ENCODE data around the gene AP1G2.
"Not testable (repeated sequence)": the region's sequence is repeated elsewhere in the genome, so short reads cannot be mapped to it uniquely, and the experiment has no call there.

Gene AP1G2

DNA sequence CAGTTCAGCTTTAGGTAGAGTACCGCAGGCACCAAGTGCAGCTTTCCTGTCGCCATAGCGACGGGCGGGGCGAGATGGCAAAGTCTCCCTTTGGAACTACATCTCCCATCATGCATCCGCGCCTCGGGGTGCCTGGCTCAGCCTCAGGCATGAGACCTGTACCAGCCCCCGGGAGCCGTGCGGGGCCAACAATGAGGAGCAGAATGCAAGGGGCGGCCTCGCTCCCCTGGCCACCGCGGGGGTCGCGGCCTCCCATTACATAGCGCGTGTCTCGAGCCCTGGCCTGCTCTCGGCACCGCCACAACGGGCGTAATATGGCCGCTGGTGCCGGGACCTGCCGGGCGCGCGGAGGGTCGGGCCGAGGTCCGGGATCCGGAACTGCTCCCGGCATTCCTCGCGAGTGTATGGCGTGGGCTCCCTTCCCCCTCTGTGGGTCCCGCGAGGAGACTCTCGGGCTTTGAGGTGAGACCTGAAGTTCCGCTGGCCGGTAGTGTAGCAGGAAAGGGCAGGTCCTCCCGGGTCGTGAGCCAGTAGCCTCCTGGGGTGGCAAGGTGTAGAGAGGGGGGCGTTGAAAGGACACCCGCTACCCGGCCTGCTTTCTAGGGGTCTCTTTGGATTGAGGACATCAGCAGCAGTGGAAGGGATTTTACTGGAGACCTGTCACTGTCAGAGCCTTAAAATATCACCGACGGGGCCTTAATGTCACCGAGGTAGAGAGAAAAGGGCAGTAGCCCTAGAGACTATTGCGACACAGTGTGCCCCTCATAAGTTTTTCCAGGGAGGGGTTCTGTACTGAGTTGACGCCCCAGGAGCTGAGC, 11.5 kb downstream of the AP1G2 start, which contains the start of gene THTPA:
Gene THTPA (plus strand): TSS at position 390 of the 818 bp plus-strand sequence. CDS start 487 bp downstream, outside the sequence.
- peak; percentile 94 for DNase-seq

DNA sequence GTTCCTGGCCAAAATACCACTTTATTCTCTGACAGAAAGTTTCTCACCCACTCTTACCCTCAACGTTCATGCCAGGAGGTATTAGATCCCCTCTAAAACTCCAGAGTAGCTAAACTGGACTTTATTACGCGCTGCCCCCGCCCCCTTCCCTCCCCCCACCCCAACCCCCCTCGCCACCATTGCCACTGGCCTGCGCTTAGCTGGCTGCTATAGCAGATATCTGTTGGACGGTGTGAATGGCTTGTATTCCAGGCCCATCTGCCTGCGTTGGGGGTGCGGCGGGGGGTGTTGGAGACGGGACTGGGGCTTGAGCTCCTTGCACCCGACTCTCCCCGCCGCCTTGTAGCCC, 12.1 kb downstream of the AP1G2 start:
- DNase-seq, result no peak

DNA sequence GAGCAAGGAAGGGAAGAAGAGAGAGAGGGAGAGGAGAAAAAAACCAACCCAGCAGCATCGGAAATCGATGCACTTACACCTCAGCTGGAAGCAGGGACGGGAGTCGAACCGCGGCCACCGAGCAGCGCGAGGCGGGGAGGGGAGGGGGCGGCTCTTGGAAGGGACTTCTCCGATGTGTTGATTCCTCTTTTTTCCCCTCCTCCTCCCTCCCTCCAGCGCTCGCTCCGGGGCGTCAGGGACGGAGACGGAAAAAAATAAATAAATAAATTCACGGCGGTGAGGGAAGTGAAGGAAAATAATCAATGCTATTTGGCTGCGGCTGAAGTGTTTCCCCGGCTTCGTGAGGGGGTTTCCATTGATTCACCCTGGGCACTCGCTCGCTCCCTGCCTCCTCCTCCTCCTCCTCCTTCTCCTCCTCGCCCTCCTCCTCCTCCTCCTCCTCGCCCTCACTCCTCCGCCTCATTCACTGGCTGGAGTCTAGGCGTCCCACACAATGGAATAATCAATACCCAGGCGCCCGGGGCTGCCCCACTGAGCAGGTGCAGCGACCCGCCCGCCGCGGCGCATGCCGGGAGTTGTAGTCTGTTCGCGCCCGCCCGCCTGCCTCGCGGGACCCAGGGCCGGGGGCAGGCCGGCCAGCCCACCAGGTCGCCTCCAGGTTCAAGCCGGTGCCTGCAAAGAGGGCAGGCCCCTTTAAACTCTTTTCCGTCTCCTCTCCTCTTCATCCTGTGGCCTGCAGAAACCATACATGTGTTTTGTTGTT, 16.1 kb downstream of the AP1G2 start, which contains the start of gene ZFHX2:
Gene ZFHX2 (minus strand): TSS at position 500 of the 763 bp plus-strand sequence. CDS start 16,440 bp downstream, outside the sequence.
- DNase-seq, result peak; percentile 80

DNA sequence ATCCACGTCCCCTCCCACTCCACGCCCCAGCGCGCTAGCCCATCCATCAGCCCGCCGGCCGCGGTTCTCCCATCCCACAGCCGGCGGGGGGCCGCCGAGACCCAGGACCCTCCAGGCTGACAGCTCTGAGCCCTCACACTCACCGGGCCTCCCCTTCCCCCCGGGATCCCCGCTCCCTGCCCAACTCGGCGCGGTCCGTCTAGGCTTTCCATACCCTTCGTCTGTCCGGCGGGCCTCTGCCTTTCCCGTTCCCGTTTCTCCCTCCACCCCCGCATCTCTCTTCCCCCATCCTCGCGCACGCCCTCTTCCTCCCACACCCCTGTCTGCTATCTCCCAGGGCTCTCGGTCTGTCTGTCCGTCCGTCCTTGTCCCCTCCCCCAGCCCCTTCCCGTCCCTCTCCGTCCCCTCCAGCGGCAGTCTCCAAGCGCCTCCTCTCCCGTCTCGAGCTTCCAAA, 16.8 kb downstream of the AP1G2 start:
- no peak for DNase-seq

DNA sequence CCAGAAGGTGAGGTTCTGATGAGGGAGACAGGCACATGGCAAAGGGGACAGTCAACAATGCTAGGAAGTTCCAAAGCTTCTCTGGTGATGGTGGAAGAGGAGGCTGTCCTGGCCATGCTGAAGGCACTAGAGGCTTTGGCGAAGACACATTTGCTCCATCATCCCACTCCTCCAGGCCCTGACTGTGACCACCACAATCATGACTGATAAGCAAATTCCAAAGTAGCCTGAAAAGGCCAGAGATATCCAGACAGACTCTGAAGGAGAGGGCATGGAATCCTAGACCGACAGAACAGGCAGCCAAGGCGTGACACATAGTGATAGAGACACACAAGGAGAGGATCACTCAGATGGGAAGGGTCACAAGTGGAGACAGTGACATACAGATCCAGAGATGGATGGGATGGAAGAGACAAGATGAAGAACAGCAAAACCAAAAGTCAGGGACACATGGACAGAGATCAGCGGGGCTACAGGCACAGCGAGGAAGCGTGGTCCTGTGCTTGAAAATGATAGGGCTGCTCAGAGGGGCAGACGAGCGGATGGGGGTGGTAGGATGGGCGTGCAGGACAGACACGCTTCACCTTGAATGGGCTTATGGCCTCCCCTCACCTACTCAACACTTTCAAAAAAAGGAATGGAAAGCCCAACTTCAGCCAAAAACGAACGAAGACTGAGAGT, 17.3 kb downstream of the AP1G2 start:
- DNase-seq, result no peak

DNA sequence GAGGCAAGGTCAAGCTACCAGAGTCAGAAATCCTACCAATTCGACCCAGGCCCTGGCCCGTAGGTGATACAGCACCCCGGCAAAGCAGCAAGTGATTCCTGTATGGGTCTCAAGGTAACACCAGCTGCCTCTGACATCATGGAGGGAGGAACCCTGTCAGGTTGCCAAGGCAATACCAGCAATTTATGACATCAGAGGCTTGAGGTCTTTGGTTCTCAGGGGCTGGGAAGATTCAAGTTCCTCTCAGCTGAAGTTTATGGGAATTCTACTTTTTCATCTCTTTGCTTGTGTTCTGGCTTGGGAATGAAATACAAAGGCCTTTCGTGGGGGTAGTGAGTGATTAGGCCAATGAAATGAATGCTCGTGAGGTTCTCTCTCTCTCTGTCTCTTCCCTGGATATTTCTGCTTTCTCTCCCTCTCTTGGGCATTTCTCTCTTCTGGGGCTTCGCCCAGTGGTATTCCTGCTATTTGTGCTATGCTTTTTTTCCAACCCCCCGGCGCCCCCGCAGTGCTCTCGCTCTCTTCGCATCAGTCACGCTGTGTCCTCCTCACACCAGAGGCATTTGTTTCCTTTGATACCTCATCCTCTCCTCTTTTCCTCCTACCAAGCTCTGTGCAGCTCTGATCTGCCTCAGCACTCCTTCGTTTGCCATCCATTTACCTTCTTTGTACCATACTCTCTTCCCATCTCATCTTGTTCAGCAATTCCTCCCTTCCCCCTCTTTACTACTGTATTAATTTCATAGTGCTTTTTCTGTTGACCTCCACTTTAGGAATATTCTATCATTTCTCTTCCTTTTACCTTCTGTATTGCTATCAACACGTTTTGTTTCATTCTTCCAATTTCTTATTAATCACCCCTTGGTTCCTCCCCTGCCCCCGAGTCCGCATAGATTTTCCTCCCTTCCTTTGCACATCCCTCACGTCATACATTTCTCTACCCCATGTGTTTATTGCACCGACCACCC, 19.0 kb downstream of the AP1G2 start:
- no peak for DNase-seq

DNA sequence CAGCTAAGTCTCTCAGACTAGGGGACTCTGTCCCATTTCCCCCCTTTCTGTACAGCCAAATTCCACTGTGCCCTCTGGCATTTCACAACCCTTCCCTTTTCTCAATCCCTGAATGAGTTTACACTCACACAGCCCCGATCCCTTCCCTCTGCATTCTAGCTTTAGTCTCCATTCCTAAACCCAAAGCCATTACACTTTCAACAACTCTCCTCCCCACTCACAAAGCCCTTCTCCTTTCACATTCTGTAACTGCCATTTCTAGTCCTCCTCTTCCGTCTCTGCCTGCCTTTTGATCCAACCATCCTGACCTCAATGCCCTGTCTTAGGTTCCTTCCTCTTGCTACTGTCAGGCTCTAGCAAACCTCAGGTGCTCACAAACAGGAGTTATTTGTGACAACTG, 19.7 kb downstream of the AP1G2 start:
- DNase-seq, result no peak

DNA sequence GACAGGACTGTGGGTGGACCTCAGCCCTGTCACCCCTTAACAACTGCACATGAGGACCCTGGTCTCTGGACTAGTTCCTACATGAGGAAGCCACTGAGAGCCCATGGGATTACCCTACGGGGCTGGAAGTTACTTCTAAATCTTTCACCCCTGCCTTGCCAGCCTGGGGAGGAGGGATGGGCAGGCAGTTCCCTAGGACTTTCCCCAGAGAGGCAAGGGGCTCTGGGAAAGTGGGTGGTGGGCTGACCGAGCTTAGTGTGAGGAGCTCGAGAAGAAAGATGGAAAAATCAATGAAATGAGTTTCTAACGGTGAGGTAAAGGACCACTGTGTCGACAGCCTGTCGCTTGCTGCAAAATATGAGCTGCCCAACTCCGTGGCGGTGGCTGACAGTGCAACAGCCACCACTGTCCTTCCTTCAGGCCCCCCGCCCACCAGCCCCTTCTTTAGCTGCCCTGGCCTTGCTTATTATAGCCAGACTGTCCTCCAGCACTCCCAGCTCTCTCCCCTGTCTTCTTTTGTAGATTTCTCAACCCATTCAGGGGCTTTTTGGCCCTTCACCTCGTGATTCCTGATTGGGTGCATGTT, 21.0 kb downstream of the AP1G2 start:
- no peak for DNase-seq

DNA sequence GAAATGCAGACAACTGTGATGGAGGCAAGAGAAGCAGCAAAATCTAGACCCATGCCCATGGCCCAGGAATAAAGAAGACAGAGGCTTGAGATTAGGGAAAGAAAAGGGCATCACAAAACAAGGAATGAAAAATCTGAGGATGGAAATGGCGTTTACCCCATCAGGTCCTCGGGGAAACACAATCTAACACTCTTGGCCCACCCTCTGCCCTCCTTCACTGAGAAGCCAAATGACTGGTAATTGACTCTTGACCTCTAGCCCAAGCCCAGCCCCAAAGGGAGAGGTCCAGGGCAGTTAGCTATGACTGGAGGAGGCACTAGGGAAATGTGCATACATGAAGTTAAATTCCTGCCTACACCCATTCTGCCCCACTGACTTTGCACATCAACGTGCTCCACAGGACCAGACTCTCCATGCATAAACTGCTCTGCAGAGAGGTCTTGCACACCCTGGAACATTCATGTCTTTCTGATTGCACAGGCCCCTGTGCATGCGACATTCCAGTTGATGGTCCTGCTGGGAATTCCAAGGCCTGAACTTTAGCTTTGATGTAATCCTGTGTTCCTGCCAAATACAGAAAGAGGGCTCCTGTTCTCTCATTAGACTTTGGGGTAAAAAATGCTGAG, 21.7 kb downstream of the AP1G2 start:
- no peak for DNase-seq

DNA sequence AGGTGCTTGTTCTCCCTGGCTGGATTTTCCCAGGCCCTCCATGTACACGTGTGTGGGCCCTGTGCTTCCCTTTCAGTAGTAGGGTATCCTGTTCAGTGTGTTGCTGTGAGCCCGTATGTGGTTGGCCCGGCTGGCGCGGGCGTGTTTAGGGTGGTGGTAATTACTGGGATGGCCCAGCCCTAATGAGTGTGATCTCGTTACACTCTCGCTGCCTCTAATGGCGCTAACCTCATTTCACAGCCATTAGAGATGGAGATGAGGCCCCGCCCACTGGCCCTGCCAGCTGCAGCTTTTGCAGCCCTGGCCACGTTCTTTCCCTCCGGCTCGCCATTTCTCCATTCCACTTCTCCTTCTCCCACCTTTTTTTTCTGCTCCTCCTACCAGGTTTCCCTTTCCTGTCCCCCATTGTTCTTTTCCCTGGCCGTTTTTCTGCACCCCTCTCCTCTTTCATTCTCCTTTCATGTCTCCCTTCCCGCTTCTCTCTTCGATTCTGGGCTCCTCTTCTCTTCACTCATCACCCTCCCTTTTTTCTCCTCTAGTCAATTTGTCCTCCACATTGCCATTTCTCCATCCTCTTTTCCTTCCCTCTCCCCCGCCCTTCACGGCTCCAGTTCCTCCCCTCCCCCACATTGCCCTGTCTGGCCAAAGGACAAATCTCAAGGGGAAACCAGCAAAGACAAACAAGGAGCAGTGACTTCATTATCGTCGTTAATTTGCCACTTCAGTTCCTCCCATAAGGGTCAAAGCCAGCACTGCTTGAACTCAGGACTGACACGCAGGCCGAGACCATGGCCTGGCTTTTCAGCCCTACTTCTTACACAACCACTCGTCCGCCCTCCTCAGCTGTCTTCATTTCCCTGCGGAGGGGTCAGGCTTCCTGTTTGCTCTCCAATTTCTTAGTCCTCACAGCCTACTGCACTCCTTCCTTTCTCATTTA, 22.8 kb downstream of the AP1G2 start:
- no peak for DNase-seq

DNA sequence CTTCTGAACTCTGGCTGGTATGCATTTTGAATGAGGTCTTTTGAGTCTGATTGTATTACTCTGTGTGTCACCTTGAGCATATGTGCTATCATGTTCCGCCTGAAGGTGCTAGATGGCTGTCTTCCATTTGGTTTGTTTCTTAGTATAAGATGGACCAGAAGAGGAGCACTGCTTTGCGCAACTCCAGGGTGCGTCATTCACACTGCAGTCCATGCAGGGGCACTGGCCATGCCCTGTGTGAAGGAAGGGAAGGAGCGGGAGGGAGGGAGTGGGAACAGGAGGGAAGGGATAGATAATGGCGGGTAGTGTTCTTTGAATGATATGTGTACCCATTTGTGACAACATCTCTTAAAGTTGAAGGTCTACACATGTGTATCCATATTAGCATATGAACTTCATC, 24.2 kb downstream of the AP1G2 start:
- DNase-seq, result no peak

DNA sequence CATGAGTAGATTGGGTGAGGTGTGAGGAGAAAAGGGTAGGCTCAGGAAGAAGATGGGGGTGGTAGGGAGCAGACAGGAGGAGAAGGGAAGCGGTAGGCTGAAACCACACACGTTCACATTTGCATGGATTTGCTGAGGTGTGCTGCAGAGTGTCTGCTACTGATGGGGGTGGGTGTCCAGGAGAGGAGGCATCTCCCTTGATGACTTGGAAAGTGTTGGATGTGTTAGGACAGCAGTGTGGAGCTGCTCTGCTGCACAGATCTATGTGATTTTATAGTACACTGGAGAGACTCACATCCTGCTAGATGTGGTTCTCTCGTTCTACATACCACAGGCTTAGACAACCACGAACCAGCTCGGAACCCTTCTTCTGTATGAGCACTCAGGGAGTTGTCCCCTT, 25.3 kb downstream of the AP1G2 start:
- DNase-seq, result no peak

DNA sequence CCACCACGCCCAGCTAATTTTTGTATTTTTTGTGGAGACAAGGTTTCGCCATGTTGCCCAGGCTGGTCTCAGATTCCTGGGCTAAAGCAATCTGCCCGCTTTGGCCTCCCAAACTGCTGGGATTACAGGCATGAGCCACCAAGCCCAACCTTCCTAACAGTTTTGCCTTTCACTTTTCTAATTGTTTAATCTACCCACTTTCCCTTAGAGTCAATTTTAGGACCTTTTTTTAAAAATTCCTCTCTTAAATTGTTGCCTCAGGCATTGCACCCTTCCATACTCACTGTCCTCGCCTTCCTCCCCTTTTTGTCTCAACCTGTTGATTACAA, 27.5 kb downstream of the AP1G2 start:
- no peak for DNase-seq

DNA sequence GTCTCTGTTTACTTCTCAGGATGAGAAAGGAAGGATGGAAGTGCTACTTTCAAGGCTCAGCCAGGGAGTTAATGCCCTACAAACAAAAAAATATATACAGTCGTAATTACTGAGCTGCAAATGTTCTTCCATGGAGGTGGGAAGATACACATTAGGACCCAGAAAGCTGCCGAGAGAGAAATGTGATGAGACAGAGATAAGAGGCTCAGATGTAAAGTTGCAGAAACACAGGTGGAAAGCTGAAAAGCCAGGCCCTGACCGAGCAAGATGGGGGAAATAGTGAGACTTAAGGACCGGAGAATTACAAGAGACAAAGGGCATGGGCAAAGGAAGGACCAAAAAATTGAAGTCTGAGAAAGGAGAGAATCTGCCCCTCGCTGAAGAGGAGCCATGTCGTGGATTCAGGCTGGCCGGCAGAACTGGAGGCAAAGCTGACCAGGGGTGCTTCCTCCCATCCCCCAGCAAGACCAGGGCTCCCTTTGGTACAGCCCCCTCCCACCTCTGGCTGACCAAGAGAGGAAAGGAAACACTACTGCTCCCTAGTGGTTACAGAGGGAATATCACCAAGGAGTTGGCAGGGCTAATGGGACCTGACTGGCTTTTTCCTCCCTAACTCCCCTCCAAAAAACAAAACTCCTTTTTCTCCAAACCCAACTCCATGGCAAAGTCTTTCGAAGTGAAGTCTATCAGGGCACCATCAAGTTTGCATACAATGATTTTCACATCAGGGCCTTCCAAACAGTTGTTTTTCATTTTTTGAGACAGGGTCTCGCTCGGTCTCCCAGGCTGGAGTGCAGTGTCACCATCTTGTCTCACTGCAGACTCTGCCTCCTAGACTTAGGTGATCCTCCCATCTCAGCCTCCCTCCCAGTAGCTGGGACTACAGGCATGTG, 28.1 kb downstream of the AP1G2 start:
- DNase-seq, result peak; percentile 41

DNA sequence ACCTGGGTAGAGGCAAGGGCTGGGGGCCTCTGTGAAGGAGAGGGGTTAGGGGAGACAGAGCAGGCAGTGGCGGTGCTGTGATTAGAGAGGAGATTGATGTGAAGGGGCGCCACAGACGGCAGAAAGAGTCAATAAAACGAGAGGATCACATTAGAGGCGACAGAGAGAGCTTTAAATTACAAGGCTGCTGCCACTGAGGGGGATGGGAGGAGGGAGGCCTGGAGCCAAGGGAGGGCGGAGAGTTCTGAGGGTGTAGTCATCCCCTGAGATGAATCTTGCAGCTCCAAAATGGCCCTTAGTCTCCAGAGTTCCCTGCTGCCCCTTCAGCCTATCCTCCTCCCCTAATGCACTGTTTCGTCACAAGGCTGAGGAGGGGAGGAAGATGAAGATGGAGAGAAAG, 28.8 kb downstream of the AP1G2 start:
- no peak for DNase-seq

DNA sequence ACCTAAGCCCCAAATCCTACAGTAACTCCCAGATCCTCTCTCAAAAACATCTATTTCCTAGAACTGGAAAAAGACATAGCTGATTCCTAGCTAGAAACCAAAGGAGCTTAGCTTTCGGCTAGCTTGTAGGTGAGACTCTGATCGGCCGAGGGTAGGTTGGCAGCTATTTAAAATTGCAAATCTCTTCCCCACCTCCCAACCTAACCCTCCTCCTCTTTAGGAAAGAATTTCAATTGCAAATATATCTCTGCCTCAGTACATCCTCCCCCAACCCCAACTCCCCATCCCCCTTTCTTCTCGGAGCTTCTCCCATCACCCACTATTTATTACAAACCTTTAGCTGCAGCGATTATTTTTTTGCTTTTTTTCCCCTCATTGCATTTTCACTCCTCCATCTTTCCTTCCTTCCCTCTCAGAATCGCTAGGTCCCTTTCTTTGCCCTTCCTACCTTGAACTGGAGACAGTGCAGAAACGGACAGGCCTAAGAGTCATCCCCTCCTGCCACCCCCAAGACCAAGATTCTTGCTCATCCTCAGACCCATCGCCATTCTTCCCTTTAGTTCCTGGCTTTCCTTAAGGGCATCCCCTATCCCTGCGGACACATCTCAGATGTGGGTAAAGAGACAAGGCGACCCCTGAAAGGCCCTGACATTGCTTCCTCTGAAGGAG, 29.4 kb downstream of the AP1G2 start:
- no peak for DNase-seq

DNA sequence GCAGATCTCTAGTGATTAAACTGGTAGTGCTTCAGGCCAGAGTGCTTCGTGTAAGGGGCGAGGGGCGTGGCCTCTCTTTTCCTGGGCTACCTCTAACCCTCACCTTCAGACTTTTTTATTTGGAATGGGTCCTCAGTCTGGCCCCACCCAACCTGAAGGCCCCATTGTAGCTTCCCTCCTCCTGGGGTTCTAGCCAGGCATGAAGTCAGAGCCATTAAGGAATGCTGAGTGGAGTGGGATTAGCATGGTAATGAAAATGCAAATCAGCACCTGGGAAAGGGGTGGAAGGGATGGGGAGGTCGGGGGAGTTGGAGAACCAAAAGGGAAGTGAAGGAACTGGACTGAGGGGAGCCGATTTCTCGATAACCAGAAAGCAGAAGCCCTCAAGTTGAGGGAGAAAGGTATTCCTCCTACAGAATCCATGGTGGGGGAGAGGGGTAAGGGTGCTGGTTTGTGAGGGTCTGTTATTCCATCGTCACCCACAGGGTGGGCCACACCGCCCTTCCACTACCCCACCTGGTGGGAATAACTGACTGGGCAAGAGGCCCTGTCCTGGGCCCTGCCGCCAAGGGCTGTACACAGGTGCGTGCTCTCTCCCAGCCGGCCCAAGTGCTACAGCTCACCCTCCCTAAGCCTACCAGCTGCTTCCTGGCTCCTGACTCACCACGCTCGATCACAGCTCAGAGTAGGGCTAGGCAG, 30.1 kb downstream of the AP1G2 start:
- DNase-seq, result no peak

DNA sequence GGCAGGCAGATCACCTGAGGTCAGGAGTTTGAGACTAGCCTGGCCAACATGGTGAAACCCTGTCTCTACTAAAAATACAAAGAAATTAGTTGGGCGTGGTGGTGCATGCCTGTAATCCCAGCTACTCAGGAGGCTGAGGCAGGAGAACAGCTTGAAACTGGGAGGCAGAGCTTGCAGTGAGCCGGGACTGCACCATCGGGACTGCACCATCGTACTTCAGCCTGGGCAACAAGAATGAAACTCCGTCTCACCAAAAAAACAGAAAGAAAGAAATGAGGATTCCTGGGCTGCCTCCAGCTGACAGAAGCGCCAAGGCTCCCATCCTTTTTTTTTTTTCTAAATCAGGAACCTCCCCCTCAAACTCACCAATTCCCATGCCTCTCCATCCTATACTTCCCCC, 30.7 kb downstream of the AP1G2 start:
- DNase-seq, result not testable (repeated sequence)

All from CD4-positive, alpha-beta T cell treated with Interleukin-4 for 4 hours (primary cell).